HG02642 (cell line): ENCODE measurements around the gene EXOC3L2.
A peak's percentile ranks its signal among the peaks of the same experiment; 100 is the strongest.

Source experiments
- ATAC-seq: cut with Tn5 transposase; IDR thresholded peaks from one replicate; pipeline ENCODE4 v1.9.1; 2021; ENCODE audit warnings: mild to moderate bottlenecking; ENCODE audit not compliant: unreplicated experiment, poor library complexity

Gene EXOC3L2

DNA sequence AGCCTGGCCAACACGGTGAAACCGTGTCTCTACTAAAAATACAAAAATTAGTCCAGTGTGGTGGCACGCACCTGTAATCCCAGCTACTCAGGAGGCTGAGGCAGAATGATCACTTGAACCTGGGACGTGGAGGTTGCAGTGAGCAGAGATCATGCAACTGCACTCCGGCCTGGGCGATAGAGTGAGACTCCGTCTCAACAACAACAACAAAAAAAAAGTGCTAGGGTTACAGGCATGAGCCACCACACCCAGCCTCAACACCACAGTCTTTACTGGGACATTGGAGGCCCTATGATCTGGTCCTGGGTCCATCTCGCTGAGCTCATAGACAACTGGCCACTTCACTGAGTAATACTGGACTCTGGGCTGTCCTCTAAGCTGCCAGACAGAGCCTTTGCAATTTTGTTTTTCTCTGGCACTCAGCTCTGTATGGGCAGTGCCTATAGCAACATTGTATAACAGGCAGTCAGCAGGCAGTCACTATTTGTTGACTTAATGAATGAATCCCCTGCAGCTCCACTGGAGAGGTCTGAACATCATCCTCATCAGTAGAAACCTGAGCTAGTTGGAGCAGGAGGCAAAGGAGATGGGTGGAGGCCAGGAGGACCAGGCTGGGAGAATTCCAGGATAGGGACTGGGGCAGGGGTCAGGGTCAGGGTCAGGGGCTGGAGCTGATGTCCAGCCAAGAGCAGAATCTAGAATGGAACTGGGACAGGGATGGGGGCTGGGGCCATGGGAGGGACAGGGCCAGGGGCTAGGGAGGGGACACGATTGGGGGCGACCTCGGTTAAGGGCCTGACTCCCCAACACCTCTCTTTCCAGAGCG is 58.5 kb downstream of the EXOC3L2 start:
- no peak for ATAC-seq

DNA sequence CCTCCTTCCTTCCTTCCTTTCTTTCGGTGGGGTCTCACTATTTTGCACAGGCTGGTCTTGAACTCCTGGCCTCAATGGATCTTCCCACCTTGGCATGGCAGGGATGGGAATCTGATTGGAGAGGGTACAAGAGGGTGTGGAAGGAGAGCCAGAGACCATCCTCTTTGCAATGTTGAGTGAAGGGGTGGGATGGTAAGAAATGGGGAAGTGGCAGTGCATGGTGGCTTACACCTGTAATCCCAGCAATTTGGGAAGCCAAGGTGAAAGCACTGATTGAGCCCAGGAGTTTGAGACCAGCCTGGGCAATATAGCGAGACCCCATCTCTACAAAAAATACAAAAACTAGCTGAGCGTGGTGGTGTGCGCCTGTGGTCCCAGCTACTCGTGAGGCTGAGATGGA is 61.1 kb downstream of the EXOC3L2 start:
- ATAC-seq = no peak

DNA sequence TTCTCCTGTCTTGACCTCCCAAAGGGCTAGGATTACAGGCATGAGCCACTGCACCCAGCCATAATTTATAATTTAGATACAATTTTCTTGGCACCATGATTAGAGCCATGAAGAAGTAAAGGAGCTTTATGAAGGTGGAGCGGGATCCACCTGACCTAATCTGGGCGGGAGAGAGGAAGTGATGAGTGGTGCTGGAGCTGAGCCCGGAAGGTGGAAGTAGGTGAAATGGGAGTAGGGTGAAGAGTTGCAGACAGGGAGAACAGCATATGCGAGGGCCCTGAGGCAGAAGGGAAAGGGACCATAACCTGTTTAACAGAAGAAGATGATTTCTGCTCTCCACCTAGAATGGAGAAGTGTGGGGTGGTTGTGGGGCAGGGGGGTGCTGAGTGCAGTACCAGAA is 62.4 kb downstream of the EXOC3L2 start:
- no peak for ATAC-seq

DNA sequence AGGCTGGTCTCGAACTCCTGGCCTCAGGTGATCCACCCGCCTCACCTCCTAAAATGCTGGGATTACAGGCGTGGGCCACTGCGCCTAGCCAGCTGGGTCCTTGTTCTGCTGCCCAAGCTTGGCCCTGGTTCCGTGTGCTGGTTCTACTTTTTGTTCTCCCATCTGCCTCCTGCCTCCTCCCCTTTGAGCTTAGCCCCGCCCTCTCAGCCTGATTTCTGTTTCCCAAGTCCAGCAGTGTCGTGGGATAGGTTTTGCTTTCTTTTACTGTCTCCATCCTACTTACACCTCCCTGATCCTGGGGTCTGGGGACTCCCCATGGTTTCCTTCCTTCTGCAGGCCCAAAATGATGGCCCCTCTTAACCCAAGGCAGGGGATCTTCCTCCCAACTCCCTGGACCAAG is 64.3 kb downstream of the EXOC3L2 start:
- no peak for ATAC-seq

DNA sequence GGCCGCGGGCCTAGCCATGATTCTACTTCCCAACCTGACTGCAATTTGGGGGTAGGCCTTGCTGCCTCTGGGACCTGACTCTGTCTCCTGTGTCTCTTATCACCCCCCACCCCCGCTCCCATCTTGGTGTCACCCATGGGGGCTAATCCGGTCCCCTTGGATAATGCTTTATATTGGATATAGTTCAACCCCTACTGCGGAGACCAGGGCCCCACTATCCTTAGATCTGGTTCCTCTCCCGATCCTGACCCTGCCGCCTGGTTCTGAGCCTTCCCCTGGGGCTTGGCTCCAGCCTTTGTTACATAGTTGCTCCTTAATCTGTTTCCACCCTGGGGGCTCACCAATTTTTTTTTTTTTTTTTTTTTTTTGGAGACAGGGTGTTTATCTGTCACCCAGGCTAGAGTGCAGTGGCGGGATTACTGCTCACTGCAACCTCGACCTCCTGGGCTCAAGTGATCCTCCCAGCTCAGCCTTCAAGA is 65.3 kb downstream of the EXOC3L2 start:
- ATAC-seq = no peak

DNA sequence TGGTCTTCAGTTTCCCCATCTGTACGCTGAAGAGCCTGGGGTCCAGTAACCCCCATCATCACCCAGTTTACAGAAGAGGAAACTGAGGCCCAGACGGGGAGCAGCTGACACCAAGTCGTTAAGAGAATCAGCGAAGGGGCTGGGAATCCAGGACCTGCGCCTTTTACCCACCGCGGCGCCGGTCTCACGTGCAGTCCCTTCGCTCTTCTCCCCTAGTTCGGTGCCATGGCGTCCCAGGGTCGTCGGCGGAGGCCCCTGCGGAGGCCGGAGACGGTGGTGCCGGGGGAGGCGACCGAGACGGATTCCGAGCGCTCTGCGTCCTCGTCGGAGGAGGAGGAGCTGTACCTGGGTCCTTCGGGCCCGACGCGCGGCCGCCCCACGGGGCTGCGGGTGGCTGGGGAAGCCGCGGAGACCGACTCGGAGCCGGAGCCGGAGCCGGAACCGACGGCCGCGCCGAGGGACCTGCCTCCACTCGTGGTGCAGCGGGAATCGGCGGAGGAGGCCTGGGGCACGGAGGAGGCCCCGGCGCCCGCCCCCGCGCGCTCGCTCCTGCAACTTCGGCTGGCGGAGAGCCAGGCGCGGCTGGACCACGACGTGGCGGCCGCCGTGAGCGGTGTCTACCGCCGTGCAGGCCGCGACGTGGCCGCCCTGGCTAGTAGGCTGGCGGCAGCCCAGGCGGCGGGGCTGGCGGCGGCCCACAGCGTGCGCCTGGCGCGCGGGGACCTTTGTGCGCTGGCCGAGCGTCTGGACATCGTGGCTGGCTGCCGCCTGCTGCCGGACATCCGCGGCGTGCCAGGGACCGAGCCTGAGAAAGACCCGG is 65.9 kb downstream of the EXOC3L2 start:
- ATAC-seq = peak; percentile 6

DNA sequence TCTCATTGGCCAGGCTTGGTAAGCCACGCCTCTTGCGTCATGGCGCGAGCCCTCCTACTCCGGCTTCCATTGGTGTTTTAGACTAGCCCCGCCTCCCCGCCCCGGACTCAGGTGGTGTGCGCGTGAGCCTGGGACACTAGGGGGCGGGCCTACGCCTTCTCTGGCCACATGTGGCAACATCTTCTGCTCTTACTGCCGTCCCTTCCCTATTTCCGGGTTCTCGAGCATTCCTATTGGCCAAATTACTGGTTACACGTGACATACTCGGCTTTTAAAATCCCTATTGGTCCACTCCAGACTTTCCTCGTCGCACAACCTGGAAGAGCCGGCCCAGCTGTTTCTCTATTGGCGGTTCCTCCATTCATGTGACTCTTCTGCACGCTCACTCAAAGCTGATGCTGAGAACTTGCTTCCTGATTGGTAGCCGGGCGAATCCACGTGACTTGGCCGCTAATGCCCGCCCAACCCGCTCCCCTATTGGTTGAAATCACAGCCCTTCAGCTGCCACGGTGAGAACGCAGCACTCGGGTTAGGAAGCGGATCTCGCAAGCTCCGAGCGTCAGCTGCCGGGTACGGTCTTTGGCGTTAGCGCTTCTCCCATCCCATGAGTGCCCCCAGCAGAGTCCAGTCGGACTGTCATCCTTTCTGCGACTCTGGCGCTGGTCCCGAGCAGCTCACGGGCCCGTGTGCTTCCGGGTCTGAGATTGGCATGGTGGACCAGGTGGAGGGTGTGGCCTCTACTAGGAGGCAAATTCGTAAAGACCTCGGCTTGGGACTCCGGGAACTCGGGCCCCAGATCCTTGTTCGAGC is 66.7 kb downstream of the EXOC3L2 start, which contains the start of gene BLOC1S3:
TSS of gene BLOC1S3 (plus strand) at position 523 of the 810 bp plus-strand sequence. CDS start 513 bp downstream, outside the sequence.
- ATAC-seq = peak; percentile 83

DNA sequence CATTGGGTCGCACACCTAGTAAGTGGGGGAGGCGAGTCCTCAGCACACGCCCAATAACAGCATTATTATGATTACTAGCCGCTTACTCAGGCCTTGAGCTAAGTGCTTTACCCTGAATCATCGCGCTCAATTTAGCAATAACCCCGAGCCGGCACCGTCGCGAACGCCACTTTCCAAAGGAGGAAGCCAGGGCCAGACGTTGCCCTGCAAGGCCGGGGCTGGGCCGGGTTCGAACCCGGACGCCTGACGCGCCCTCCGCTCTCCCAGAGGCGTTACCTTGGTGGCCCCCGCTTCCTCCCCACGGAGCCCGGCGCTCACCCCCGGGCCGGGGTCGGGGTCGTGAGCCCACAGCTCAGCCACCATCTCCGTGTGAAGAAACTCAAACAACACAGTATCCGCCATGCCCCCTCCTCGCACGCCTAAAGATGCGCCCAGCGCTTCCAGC is 67.4 kb downstream of the EXOC3L2 start, which contains the start of gene TRAPPC6A:
TSS of gene TRAPPC6A (minus strand) at position 421 of the 445 bp plus-strand sequence. CDS start at position 402, 19 bp downstream.
- peak; percentile 7 for ATAC-seq

DNA sequence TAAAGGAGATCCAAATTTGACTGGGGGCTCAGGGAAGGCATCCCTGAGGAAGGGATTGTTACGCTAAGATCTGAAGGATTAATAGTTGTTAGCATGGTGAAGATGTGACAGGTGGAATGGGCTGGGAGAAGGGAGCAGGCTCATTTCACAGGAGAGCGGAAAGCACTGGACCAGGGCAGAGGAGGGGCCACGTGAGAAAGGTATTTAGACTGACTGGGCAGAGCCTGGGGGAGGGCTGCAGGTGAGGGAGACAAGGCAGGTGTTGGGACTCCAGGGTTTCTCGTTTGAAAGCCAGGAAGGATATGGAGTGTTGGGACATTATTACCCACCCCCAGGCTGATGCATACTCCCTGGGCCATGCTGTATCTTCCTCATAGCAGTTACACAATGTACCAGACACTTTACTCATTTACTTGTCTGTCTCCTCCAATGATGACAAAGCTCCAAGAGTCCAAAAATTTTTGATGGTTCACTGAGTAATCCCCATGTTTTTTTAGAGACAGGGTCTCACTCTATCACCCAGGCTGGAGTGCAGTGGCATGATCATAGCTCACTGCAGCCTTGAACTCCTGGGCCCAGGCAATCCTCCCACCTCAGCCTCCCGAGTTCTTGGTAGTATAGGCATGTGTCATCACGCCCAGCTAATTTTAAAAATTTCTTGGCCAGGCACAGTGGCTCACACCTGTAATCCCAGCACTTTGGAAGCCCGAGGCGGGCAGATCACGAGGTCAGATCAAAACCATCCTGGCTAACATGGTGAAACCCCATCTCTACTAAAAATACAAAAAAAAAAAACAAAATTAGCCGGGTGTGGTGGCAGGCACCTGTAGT is 69.5 kb downstream of the EXOC3L2 start:
- ATAC-seq = no peak

DNA sequence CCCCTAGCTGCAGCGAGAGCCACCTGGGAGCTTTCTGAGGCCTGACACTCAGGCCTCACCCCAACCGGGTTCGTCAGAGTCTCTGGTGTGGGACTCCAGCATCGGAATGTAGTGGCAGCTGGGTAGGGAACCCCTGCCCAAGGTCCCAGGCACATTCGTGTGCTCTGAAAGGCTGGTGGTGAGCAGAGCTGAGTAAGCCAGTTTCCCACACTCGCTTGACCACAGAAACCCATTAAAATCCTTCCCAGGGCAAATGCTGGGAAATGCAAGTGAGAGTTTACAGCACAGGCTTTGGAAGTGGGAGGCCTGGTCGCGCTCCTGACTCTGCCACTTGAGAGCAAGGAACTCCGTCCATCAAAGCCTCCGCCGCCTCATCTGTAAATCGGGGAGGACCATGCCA is 71.4 kb downstream of the EXOC3L2 start:
- ATAC-seq = no peak

DNA sequence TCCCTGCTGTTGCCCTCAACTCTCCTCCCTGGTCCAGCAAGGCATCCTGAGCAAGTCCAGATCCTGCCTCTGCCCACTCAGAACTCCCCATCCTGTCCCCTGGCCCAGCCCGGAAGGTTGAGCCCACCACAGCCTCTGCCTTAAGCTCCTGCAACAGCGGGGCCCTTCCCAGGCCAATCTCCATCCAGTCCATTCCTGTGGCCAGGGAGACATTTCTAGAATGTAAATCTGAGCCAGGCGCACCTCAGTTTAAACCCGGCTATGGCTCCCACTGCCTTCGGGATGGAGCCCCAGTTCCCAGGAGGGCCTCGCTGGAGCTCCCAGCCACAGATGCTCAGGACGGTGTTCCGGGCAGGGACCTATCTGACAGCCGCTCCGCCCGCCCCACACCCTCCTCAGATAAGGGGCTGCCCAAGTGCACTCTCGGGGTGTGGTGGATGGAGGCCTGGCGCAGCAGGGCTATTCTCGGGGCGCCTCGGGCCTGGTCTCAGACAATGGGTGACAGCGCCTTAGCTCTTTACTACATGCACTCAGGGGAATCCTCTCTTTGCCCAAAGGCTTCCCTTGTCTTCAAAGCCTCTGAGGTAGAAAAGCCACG is 72.5 kb downstream of the EXOC3L2 start:
- ATAC-seq = no peak

DNA sequence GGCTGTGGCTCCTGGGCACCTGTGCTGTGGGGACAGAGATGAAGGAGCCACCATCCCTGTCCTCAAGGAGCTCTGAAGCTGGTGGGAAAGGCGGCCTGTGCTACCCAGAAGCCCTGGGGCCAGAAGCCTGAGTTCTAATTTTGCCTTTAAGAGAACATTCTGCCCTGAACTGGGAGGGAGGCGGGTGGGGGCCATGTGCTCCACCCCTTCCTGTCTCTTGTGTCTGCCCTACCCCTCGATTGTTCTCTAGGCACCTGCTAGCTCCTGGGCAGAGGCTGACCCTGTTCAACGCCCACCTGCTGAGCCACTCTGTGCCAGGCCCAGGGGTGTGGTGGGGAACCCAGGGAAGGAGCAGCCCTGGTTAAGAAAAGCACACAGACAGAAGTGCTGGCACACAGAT is 73.0 kb downstream of the EXOC3L2 start:
- ATAC-seq = no peak

DNA sequence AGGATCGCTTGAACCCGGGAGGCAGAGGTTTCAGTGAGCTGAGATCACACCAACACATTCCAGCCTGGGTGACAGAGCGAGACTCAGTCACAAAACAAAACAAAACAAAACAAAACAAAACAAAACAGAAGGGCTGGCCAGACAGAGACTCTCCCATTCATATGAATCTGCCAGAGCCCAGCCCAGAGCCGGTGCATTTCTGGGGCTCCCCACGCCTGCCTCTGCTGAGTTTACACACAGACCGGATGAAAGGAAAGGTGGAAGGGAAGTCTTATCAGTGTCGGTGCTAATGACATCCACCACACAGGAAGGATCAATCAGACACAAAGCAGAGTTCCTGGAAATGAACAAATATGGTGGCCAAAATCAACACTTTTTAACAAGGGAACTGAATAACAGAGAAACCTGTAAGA is 74.0 kb downstream of the EXOC3L2 start:
- ATAC-seq = no peak

DNA sequence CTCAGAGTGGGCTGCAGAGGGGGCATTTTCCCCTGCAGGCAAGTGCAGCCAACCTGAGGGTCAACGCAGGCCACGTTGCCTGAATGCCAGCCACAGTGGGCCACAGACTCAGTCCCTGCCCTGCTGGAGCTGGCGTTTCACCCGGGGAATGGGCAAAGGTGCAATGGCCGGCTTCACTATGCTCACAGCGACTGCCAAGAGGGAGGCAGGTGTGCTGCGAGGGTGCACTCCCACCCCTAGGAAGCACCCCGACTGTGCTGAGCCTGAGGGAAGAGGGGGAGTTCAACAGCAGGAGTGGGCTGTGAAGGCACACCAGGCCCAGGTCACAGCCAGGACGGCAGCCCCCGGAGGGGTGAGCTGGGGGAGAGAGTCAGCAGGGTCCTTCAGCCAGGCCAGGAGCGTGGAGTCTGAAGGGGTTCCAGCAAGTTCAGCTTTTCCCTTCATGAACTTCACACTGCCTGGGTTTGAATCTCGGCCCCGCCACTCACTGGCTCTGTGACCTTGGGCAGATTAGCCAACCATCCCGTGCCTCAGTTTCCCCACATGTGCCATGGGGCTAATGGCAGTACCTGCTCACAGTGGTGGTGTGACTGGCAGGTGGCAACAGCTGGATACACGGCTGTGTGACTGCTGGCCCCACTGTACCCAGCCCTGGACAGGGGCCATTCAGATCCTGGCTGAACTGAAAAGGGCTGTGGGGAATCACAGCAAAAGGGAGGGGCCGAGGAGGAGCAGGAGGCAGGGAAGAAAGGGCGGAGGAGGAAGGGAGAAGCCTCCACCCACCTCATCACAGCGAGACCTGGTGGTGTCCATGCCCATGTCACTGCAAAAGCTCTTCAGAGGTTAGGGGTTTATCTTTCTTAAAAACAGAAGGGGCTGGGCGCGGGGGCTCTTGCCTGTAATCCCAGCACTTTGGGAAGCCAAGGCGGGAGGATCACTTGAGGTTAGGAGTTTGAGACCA is 74.8 kb downstream of the EXOC3L2 start:
- ATAC-seq = no peak

DNA sequence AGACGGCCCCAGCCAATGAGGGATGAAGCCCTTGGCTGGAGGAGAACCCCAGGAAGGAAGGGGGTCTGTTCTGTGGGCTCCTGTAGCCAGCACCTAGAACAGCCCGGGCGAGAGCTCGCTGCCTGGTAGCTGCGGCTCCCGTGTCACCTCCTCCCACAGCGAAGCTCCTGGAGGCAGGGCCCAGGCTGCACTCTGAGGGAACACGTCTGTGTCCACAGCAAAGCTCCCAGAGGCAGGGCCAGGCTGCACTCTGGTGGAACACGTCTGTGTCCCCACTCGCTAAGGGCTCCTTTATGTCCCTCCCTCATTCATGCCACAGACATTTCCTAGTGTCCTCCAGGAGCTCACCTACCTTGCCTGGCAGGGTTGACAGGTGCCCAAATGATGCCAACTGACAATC is 75.6 kb downstream of the EXOC3L2 start:
- ATAC-seq = no peak

DNA sequence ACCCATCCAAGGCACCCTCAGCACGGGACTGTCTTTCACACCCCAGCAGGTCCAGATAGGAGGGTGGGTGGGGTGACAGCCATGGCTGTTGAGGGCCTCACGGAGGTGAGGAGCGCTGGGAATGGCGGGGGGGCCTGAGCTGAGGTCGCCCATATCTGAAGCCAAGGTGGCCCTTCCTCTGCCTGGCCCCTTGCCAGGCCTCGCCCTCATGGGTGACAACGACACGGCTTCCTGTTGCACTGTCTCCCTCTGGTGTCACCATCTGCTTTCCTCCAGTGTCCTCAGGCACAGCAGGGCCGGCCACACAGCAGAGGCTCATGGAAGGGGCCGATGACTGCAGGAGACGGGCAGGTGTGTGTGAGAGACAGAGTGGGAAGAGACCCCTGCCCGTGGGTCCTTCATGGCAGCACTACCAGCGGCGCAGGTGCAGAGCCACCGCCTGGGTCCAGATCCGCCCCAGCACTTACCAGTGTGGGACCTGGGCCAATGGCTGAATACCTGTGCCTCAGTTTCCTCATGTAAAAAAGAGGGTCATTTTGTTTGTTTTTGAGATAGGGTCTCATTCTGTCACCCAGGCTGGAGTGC is 76.3 kb downstream of the EXOC3L2 start:
- no peak for ATAC-seq

DNA sequence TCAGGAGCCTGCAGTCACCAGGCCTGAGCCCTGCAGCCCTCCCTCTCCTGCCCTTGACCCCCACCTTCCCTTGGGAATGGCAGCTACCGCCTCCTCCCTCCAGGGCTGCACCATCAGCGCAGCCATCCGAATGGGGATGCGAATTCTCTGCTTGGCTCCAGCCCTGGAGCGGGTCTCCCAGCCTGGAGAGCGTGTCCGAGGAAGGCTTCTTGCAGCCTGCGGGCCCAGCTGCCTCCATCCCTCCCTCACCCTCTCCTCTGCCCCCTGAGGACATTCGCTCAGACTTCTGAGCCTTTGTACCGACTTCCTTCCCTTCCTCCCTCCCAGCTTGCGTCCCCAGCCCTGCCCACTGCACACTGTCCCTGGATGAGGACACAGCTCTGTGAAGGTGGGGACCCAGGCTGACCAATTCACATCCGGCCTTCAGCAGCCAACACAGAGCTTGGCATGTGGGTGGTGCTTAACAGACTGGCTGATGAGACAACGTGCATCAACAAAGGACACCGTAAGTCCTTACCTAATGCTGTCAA is 78.4 kb downstream of the EXOC3L2 start:
- ATAC-seq = no peak
